Cardiac muscle cell (in vitro differentiated cells and primary cell): ENCODE measurements around the gene CYP51A1. TPM values are rescaled to one million over a fixed set of nuclear protein-coding genes. Genes with fewer than 3 reads are reported as not detected.

Experiments
- DNase-seq, 2 donors: peaks; one replicate each; pipeline versions ENCODE4 v3.0.0 to v3.0.0-alpha.2; 2010 to 2017; ENCODE audit warnings: low read depth in 1 of 2, low spot score in 1 of 2
- H3K27ac ChIP-seq: fragments of 200-600 bp; sonication (generic); 2 replicates; pipeline ENCODE4 v1.5.1; 2016
- H3K27me3 ChIP-seq: fragments of 200-600 bp; sonication (generic); 2 replicates; pipeline ENCODE4 v1.6.0; 2016; ENCODE audit warnings: control low read depth
- H3K36me3 ChIP-seq: fragments of 200-600 bp; sonication (generic); 2 replicates; pipeline ENCODE4 v1.5.1; 2016; ENCODE audit warnings: control low read depth
- H3K4me1 ChIP-seq: fragments of 200-600 bp; sonication (generic); 2 replicates; pipeline ENCODE4 v1.8.1; 2017; ENCODE audit warnings: low read depth, mild to moderate bottlenecking, mixed run types
- H3K4me3 ChIP-seq: fragments of 200-600 bp; sonication (generic); 2 replicates; pipeline ENCODE4 v1.5.1; 2016; ENCODE audit warnings: mild to moderate bottlenecking
- H3K9me3 ChIP-seq: fragments of 200-600 bp; sonication (generic); 2 replicates; pipeline ENCODE4 v1.5.1; 2017; ENCODE audit warnings: low read depth, mild to moderate bottlenecking, control low read depth
- CTCF ChIP-seq: IDR thresholded peaks from 2 replicates; pipeline ENCODE4 v1.5.1; 2012; ENCODE audit warnings: low read depth, mild to moderate bottlenecking, low read length
- polyA plus RNA-seq: library from polyadenylated mRNA; unstranded; fragments of >200 nt; fragmentation: Nextera tagmentation; extraction: Ambion mirVana; gene quantifications from 2 replicates; pipeline ENCODE4 v1.2.1, GENCODE V29; 2016
- total RNA-seq: library from RNA; depleted of rRNA; stranded (reverse); fragments of >200 nt; gene quantifications from 2 replicates; pipeline ENCODE4 v1.2.3, GENCODE V29; 2016

The CYP51A1 gene
- total and polyA plus RNA-seq, 2 experiments from 2014 or later = 41.0 to 116 TPM

GRCh38 chr7:92131764-92132330, 2.4 kb downstream of the CYP51A1 start:
- H3K4me3 ChIP-seq = peak overlapping the region; percentile 66
- no peak for TF ChIP-seq CTCF
- no peak for DNase-seq
- H3K4me1 ChIP-seq = peaks cover 16% of the 10 kb centered on the region
- peaks cover 31% of the 10 kb centered on the region for H3K36me3 ChIP-seq
- H3K27me3 ChIP-seq = no peaks in the 10 kb centered on the region
- H3K9me3 ChIP-seq = no peaks in the 10 kb centered on the region
- H3K27ac ChIP-seq = no peak overlapping the region

GRCh38 chr7:92131093-92131492, 3.2 kb downstream of the CYP51A1 start:
- Histone ChIP-seq H3K36me3 (peaks cover 34% of the 10 kb centered on the region), H3K27ac (no peak overlapping the region), H3K9me3 (no peaks in the 10 kb centered on the region), H3K4me1 (peaks cover 16% of the 10 kb centered on the region), H3K4me3 (no peak overlapping the region), H3K27me3 (no peaks in the 10 kb centered on the region)
- TF ChIP-seq CTCF = no peak
- DNase-seq = no peak

GRCh38 chr7:92121681-92122080, 12.6 kb downstream of the CYP51A1 start:
- no peak for TF ChIP-seq CTCF
- Histone ChIP-seq H3K27me3 (no peaks in the 10 kb centered on the region), H3K4me3 (no peak overlapping the region), H3K9me3 (no peaks in the 10 kb centered on the region), H3K4me1 (no peaks in the 10 kb centered on the region), H3K27ac (no peak overlapping the region), H3K36me3 (peaks cover 64% of the 10 kb centered on the region)
- DNase-seq = no peak

- DNase-seq = no peak
- H3K9me3 ChIP-seq = no peaks in the 10 kb centered on the region
- H3K4me3 ChIP-seq = no peak overlapping the region
- H3K27ac ChIP-seq = no peak overlapping the region
- no peaks in the 10 kb centered on the region for H3K4me1 ChIP-seq
- H3K27me3 ChIP-seq = no peaks in the 10 kb centered on the region
- TF ChIP-seq CTCF = no peak
- peaks cover 69% of the 10 kb centered on the region for H3K36me3 ChIP-seq
Observed at GRCh38 chr7:92119213-92119759, 15.0 kb downstream of the CYP51A1 start.

GRCh38 chr7:92116949-92117348, 17.3 kb downstream of the CYP51A1 start:
- Histone ChIP-seq H3K9me3 (no peaks in the 10 kb centered on the region), H3K27ac (no peak overlapping the region), H3K36me3 (peaks cover 54% of the 10 kb centered on the region), H3K27me3 (no peaks in the 10 kb centered on the region), H3K4me3 (no peak overlapping the region), H3K4me1 (peaks cover 2% of the 10 kb centered on the region)
- TF ChIP-seq CTCF = no peak
- DNase-seq = no peak
